Stimulated activated CD8-positive, alpha-beta memory T cell treated with anti-CD3 and anti-CD28 coated beads, Interleukin-7, amount 100 ng/mL, for 24 hours (primary cell): ENCODE measurements around the gene COX20.
"Not testable (repeated sequence)": the region's sequence is repeated elsewhere in the genome, so short reads cannot be mapped to it uniquely, and the experiment has no call there.

Experiments
- DNase-seq: peaks from one replicate; pipeline ENCODE4 v3.0.0-alpha.2; 2020; ENCODE audit warnings: low read depth

Gene COX20, protein sequence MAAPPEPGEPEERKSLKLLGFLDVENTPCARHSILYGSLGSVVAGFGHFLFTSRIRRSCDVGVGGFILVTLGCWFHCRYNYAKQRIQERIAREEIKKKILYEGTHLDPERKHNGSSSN

DNA sequence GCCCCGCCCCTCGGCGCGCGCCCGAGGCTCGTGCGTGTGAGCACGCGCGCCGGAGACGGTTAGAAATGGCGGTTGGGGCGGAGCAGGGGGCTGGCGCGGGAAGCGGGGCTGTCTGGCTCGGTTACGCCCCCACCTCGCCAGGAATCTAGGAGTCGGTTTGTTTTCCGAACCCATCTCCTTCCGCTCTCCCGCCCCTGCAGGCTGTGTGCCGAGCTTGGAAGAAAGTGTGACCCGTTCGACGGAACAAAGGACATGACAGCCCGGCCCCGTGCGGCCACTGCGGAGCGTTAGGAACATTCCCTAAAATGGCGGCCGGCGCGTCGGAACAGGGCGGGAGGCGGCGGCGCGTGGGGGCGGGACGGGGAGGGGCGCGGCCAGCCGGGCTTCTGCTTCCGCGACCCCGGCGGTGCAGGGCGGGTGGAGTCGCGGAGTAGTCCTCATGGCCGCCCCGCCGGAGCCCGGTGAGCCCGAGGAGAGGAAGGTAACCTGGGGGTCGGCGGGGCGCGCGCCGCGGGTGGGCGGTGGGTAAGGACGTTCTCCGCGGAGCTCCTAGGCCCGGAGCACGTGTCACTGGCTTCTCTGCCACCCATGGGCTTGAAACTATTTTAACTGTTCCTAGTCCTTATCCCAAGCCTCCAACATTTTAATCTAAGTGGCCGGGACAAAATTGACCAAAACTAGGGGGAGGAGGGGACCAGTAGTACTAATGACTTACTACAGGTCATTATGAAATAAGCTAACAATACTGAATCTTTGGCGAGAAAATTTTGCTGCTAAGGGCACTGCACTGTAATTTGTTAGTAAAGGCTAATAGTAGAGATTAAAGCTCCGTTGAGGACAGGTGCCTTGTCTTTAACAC is at the start of gene COX20:
Gene COX20 (plus strand): TSS at position 383 of the 859 bp plus-strand sequence. CDS start 57 bp downstream, at position 440.
- peak; percentile 65 for DNase-seq

DNA sequence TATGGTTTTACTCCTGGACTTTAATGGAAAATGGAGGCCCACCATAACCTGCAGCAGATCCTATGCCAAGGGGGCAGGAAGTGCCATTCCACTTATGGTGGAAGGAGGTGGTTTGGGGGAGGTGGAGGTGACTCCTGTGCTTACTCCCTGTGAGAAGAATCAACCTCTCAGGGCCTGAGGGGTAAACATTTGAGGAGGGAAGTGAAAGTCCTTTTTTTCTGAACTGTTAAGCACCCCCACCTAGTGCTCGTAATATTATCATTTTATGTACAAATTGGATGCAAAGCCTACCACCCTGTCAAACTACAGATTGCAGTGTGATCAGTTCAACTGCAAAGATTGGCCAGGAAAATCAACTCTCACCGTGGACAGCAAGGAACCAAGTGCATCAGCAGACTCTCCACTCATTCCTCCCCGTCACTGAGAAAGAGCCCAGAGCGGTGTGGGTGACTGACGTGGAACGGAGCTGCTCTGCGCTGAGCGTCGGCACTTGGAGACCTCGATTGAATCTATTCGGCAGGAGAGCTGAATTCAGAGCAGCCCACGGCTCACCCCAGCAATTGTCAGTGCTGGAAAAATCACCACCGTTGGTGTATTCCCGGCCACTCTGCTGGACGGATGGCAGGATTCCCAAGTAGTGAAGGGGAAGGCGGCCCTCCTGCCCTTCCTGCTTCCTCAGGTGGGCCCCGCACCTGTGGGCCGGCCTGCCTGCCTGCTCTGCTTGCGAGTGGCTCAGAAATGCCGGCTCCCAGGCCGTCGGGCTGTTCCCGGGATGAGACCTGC is 46.8 kb upstream of the COX20 start:
- DNase-seq, result no peak

DNA sequence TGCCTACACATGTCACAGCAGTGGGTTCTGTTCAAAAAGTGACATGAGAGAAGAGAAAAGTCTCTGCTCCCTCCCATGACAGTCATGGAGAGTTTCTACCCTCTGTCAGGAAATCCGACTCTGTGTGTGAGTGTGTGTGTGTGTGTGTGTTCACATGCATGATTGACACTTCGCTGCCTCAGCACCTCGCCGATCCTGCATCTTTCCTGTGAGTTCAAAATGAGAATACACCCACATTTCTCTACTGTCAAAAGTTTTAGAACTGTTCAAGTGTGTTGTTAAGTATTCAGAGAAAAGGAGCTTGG is 46.2 kb upstream of the COX20 start:
- no peak for DNase-seq

DNA sequence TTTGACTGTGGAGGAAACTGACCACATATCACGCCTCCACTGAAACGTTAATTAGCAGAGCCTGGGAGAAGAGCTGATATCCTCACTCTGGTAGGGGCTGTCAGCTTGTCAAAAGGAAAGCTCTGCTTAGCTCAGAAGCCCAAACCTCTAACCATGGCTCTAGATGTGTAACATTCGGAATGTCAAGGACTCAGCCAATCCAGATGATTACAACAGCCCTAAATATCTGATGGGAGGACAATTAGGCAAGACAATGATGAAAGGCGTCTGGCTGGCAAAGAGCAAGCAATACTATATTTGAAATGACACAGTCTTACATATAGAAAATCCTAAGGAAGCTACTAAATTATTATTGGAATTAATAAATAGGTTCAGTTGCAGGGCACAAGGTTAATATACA is 45.7 kb upstream of the COX20 start:
- no peak for DNase-seq

DNA sequence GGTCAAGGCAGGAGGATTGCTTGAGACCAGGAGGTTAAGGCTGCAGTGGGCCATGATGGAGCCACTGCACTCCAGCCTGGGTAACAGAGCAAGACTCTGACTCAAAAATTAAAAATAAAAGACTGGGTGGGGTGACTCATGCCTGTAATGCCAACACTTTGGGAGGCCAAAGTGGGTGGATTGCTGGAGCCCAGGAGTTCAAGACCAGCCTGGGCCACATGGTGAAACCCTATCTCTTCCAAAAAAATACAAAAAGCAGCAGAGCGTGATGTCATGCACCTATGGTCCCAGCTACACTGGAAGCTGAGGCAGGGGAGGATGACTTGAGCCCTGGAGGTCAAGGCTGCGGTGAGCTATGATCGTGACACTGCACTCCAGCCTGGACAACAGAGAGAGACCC is 44.4 kb upstream of the COX20 start:
- no peak for DNase-seq

DNA sequence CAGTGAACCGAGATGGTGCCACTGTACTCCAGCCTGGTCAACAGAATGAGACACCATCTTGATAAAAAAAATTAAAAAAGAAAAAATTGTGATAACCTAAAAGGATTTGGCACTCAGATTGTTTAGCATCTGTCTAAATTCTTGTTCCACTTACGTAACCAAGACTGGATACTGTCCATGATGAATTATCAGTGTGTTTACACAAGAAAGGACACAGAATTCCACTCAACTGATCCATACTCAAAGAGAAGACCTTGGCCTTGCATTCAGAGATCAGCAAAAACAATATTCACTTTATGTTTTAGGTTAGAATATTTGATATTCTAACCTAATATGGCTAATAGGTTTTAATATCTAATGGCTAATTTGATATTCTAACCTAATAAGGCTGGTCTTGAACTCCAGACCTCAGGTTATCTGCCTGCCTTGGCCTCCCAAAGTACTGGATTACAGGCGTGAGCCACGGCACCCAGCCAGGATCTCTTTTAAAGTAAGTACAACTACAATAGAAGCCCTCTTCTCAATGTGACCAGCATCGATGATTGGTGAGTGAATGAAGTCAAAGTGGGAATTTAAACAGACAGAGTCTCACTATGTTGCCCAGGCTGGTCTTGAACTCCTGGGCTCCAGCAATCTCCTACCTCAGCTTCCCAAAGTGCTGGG is 43.1 kb upstream of the COX20 start:
- DNase-seq, result no peak

DNA sequence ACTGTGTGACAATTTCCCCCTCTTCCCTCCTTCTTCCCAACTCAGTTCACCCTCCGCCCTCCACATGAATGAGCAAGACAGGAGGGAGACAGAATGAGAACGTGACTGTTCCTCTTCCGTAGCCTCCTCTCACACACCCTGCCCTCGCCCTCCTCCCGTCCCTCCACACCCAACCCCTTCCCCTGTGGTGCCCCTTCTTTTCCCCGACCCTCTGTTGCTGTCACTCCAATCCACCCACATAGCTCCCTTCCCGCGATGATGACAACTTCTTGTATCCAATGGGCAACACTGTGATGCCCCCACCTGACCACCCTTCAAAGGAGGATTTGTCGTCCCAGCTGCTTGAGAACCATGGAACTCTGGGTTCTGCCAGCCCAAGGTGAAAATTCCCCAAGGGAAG is 41.4 kb upstream of the COX20 start:
- no peak for DNase-seq

DNA sequence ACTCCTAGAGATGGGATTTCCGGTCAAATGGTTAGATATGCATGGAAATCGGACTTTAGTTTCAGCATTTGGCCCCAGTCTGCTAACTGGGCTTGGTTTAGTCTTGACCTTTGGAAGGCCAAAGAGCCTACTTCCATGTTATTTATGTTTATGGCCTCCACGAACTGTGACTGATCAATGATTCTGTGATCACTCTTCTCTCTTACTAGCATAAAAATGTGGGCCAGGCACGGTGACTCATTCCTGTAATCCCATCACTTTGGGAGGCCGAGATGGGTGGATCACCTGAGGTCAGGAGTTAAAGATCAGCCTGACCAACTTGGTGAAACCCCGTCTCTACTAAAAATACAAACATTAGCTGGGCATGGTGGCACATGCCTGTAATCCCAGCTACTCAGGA is 40.9 kb upstream of the COX20 start:
- DNase-seq, result not testable (repeated sequence)

DNA sequence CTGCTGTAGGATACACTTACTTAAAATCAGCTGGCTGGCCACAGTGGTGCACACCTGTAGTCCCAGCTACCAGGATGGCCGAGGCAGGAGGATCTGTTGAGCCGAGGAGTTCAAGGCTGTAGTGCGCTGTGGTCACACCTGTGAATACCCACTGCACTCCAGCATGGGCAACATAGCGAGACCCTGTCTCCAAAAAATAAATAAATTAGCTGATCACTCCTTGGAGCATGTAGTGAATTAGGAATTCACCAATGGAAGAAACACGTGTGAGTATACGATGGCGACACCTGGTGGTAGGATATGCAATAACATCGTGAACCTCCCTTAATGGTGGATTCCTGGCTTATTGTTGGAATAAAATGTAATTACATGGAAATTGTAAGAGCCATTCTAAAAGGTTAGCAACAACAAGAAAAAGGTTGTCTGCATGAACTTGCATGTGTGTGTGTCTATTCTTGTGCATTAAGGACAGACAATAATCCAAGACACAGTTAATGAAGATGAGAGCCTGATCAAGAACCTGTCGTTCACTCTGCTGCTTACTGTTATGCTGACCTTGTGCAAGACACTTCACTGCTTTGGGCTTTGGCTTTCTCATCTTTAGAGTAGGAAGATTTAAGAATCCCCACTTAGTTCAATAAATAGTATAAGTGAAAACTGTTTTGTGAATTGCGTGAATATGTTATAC is 38.6 kb upstream of the COX20 start:
- DNase-seq, result peak; percentile 19

DNA sequence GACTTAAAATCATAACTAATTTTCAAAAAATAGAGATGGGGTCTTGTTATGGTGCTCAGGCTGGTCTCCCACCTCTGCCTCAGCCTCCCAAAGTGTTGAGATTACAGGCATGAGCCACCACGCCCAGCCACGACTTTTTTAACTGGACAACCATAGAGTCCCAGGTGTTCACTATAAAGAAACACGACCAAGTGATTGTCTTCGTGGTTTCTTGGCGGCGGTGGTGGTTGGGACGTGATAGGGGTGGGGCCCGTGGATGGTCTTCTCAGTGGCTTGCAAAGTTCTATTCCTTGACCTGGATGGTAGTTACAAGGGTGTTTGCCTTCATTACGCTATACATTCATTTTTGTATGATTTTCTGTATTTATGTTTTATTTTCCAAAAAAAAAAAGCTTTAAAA is 34.6 kb upstream of the COX20 start:
- DNase-seq, result no peak

DNA sequence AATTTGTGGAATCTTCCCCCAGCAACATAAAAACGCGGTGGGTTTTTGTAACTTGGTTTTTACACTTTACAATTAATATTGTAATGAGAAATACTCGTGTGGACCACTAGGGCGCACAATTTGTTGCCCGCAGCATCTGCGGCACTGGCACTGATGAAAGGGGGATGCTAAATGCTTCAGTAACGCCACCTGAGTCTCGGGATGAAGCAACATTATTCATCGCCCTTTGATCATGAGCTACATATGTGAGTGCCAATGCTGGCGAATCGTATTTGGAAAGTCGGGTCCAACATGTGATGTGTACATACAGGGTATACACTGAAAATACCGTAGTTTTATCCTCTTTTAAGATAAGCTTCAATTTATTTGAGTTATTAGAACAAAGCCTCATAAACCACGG is 34.2 kb upstream of the COX20 start:
- no peak for DNase-seq

DNA sequence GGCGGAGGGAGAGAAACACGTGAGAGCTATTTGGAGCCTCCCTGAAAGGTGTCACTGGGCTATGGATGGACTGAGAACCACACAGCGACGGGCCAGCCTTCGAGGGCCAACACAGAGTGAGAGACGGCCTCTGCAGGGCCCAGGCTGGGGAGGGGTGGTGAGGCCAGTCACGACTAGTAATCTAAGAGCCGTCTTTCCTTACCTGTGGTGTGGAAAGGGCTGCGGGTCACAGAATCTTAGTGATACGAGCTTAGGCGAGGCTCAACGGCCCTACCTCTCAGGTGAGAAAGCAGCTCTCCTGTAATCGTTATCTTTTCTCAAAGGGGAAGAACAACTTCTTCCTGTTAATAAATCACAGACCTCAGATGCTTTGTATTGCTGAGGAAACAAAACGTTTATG is 33.4 kb upstream of the COX20 start:
- DNase-seq, result no peak

DNA sequence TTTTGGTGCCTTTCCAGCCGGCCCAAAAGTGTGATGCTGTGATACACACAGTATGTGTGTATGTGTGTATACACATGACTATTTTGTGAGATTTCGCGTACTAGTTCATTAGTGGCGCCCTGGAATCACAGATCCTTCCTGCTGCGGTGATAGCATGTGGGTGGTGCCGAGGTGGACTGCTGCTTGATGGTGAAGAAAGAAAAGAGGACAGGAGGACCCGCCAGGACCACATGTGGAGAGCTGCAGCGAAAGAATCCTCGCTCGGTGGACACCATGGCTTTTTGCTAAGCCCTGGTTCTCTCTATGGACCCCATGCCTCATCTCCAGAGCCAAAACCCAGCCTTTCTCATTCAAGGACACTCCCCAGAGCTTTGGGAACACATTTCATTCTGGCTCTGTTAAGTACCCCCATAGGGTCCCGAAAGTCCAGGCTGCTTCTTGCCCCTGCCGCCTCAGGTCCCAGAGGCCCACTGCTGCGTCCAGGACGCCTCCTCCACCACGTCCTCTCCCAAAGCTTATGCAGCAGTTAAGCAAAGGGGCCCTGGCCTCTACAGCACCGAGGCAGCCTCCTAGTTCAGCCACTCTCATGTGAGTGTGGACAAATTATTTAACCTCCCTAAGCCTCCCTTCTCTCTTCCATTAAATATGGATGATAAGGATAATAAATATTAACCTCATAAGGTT is 32.8 kb upstream of the COX20 start:
- DNase-seq, result no peak

DNA sequence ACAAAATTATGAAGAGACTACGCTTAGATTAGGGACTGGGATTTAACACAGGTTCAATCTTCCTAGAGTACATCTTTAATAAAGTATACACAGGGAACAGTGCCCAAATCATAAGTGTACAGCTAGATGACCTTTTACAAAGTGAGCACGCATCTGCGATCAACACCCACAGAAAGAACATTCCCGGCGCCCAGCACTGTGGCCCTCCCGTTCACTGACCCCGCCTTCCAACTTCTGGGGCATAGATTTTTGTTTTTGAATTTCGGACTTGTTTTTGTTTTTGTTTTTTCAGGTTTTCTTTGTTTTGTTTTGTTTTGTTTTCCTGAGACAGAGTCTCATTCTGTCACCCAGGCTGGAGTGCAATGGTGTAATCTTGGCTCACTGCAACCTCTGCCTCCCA is 30.6 kb upstream of the COX20 start:
- DNase-seq, result no peak

DNA sequence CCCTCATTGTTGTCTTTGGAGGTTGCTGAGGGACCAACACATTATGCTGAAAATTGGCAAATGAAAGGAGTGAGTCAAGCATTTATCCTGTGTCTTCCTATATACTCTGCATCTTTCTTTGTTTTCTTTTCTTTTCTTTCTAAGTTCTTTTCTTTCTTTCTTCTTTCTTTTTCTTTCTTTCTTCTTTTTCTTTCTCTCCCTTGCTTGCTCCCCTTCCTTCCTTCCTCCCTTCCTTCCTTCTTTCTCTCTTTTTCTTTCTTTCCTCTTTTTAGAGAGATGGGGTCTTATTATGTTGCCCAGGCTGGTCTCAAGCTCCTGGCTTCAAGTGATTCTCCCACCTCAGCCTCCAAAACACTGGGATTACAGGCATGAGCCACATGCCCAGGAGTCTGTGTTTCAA is 28.3 kb upstream of the COX20 start:
- no peak for DNase-seq

DNA sequence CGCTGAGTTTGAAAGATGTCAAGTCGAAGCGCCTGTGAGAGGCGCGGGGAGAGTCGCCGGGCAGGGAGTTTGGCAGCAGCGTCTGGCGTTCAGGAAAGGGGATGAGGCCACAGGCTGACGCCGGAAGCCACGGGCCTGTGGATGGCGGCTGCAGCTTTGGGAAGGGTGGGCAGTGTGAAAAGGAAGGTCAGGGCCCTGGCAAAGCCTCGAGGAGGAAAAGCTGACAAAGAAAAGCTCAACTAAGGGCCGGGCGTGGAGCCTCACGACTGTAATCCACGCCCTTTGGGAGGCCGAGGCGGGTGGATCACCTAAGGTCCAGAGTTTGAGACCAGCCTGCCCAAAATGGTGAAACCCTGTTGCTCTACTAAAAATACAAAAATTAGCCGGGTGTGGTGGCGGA is 25.2 kb upstream of the COX20 start:
- no peak for DNase-seq

DNA sequence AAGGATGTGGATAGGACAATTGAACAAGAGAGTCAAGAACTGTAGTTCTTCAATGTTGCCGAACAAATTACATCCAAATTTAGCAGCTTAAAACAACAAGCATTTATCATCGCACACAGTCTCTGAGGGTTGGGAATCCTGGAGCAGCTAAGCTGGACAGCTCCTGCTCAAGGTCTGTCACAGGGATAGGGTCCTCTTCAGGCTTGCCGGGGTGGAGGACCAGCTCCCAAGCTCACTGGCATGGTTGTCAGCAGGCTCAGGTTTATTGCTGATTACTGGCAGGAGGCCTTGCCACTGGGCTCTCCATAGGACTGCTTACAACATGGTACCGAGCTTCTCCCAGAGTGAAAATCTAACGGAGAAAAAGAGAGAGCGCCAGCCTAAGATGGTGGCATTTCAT is 22.1 kb upstream of the COX20 start:
- no peak for DNase-seq

DNA sequence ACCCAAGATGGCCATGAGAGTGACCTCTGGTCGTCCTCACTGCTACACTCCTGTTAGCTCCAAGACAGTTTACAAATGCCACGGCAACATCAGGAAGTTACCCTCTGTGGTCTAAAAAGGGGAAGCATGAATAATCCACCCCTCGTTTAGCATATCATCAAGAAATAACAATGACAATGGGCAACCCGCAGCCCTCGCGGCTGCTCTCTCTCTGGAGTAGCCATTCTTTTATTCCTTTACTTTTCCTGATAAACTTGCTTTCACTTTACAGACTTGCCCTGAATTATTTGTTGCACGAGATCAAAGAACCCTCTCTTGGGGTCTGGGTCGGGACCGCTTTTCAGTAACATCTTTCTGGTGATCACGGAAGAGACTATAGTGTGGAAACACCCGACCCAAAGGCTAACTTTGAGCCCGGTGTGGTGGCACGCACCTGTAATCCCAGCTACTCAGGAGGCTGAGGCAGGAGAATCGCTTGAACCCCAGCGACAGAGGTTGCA is 19.8 kb upstream of the COX20 start:
- no peak for DNase-seq

DNA sequence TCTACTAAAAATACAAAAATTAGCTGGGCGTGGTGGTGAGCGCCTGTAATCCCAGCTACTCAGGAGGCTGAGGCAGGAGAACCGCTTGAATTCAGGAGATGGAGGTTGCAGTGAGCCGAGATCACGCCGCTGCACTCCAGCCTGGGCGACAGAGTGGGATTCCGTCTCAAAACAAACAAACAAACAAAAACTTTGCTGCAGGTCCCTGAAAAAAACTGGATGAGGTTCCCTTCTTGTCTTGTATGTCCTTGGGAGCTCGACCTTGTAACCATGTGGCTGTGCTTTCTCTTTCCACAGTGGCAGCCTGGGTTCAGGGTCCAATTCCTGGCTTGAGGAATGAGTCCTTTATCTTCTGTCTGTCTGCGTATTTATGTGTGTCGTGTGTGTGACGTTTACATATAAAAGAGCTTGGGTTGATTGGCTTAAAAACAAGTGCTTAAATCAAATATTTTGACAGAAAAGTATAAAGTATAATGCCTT is 18.0 kb upstream of the COX20 start:
- DNase-seq, result no peak

DNA sequence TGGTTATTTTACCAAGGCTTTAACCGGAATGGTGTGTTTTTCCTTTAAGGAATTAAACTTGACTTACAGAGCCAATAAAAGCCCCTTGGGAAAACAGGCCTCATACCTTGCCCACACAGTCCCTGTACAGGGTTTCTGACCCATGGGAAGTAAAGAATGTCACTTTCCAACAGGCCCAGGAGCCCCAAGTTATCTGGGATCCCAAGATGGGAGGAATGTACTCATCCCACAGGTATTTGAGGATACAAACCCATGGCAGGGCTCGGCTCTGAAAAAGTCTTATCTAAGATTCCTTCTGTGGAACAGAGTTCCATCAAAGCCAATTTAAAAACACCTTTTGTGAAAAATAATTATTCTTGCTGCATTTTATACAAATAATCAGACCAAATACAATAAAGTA is 15.3 kb upstream of the COX20 start:
- no peak for DNase-seq

DNA sequence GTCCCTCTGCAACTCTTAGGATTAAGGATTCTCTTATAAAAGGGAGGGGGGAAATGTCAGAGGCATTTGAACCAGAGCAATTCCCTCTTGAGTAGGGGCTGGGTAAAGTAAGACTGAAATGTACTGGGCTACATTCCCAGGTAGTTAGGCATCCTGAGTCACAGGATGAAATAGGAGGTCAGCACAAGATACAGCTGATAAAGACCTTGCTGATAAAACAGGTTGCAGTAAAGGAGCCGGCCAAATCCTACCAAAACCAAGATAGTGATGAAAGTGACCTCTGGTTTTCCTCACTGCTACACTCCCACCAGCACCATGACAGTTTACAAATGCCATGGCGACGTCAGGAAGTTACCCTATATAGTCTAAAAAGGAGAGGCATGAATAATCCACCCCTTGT is 14.3 kb upstream of the COX20 start:
- DNase-seq, result no peak
